ENCODE measurements around the gene ITGA1.
A peak's percentile ranks its signal among the peaks of the same experiment; 100 is the strongest.

GRCh38 chr5:52878656-52879055 lies 90.9 kb downstream of the ITGA1 start:
- TF ChIP-seq GABPA (IDR thresholded peaks at IDR 0.05 in 1 of 2, conservative IDR thresholded peaks at IDR 0.05 in 1 of 2), result no peak
- TF ChIP-seq MAX (IDR thresholded peaks at IDR 0.05), result no peak
- no peak for TF ChIP-seq CTCF (IDR thresholded peaks at IDR 0.05; ENCODE audit: low read depth, low read length, missing input control)
- no peak for TF ChIP-seq RXRA (IDR thresholded peaks at IDR 0.05)
- TF ChIP-seq RAD21 (IDR thresholded peaks at IDR 0.05), result no peak
- TF ChIP-seq TAF1 (conservative IDR thresholded peaks at IDR 0.05), result no peak
- no peak for TF ChIP-seq REST (IDR thresholded peaks at IDR 0.05)
- TF ChIP-seq JUND (IDR thresholded peaks at IDR 0.05), result peak in 1 of 2 donors; percentile 41
- no peak for TF ChIP-seq EGR1 (IDR thresholded peaks at IDR 0.05; ENCODE audit: low read depth in 2 of 2)
- TF ChIP-seq SP1 (IDR thresholded peaks at IDR 0.05), result no peak
- TF ChIP-seq FOXA1 (IDR thresholded peaks at IDR 0.05), result no peak
- no peak for TF ChIP-seq ZBTB33 (IDR thresholded peaks at IDR 0.05)

Measured in liver (tissue), 3 donors.